ENCODE results near the gene SLC15A3.
"Not testable (repeated sequence)": the region's sequence is repeated elsewhere in the genome, so short reads cannot be mapped to it uniquely, and the experiment has no call there.

SLC15A3 gene

GRCh38 chr11:60977224-60977623, 25.2 kb upstream of the SLC15A3 start:
- no peak for TF ChIP-seq CTCF (conservative IDR thresholded peaks at IDR 0.05; ENCODE audit: low read length)
- DNase-seq (ENCODE audit: low read depth) = no peak
- no peak overlapping the region for H3K4me3 ChIP-seq (ENCODE audit: low read length)

GRCh38 chr11:60974726-60975125, 22.8 kb upstream of the SLC15A3 start:
- DNase-seq (ENCODE audit: low read depth) = no peak
- no peak overlapping the region for H3K4me3 ChIP-seq (ENCODE audit: low read length)
- no peak for TF ChIP-seq CTCF (conservative IDR thresholded peaks at IDR 0.05; ENCODE audit: low read length)

GRCh38 chr11:60974316-60974715, 22.3 kb upstream of the SLC15A3 start:
- not testable (repeated sequence) for H3K4me3 ChIP-seq (ENCODE audit: low read length); DNase-seq (ENCODE audit: low read depth)

- no peak overlapping the region for H3K4me3 ChIP-seq (ENCODE audit: low read length)
- no peak for TF ChIP-seq CTCF (conservative IDR thresholded peaks at IDR 0.05; ENCODE audit: low read length)
- DNase-seq (ENCODE audit: low read depth) = no peak
These were observed 21.7 kb upstream of the SLC15A3 start for GRCh38 chr11:60973699-60974098.

- TF ChIP-seq CTCF (conservative IDR thresholded peaks at IDR 0.05; ENCODE audit: low read length) = no peak
- DNase-seq (ENCODE audit: low read depth) = no peak
- no peak overlapping the region for H3K4me3 ChIP-seq (ENCODE audit: low read length)
These were observed 20.4 kb upstream of the SLC15A3 start for GRCh38 chr11:60972182-60973030.

- H3K4me3 ChIP-seq (ENCODE audit: low read length) = no peak within 1 kb of the TSS
- DNase-seq (ENCODE audit: low read depth) = no peak
- no peak for TF ChIP-seq CTCF (conservative IDR thresholded peaks at IDR 0.05; ENCODE audit: low read length)
These were observed 19.5 kb upstream of the SLC15A3 start, which contains the start of gene CD6 for GRCh38 chr11:60971520-60971919. CD6 (plus strand) TSS chr11:60971680; CDS start chr11:60971866, 186 bp downstream.

GRCh38 chr11:60970890-60971289, 18.9 kb upstream of the SLC15A3 start:
- TF ChIP-seq CTCF (conservative IDR thresholded peaks at IDR 0.05; ENCODE audit: low read length) = no peak
- no peak for DNase-seq (ENCODE audit: low read depth)
- H3K4me3 ChIP-seq (ENCODE audit: low read length) = no peak overlapping the region

Data from AG10803 (cell line).